ENCODE data around the gene MYL1.

MYL1 gene

DNA sequence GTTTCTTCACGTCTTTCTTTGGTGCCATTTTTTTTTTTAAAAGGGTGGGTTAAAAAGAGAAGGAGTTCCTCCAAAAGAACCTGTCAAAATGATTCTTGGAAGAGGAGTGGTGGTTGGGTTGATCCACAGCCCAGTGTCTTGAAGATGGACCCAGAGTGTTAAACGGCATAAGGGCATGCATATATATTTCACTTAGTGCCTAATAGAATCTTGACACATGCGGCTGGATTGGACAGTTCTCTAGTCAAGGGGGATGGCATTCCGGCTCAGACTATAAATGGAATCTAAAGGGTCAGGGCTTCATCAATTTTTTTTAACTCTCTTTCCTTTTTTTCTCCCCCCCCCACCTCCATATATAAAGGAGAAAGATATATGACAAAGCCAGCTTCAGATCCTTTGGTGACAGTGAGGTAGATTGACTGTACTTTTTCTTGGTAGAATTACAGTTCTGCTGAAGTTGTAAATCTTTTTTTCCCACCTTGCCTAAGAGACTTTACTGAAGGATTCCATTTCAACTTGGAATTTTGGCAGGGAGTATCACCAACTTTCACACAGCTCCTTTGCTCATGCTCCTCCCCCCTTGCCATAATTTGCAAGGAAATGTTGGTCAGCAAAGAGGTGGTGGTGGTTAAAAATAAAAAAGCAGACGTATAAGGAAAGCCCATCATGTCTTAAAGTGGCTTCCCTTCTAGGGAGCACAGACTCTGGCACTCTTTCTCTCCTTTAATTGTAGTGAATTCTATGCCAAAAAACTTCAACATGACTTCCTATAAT is at the start of gene MYL1:
MYL1 (minus strand) TSS at position 160 of the 774 bp plus-strand sequence; CDS start at position 28, 132 bp downstream.
- in situ Hi-C loops (cut with HindIII; ENCODE audit: low sequenced_read_pairs) = no loop called here
- TF ChIP-seq, protein P1, sequence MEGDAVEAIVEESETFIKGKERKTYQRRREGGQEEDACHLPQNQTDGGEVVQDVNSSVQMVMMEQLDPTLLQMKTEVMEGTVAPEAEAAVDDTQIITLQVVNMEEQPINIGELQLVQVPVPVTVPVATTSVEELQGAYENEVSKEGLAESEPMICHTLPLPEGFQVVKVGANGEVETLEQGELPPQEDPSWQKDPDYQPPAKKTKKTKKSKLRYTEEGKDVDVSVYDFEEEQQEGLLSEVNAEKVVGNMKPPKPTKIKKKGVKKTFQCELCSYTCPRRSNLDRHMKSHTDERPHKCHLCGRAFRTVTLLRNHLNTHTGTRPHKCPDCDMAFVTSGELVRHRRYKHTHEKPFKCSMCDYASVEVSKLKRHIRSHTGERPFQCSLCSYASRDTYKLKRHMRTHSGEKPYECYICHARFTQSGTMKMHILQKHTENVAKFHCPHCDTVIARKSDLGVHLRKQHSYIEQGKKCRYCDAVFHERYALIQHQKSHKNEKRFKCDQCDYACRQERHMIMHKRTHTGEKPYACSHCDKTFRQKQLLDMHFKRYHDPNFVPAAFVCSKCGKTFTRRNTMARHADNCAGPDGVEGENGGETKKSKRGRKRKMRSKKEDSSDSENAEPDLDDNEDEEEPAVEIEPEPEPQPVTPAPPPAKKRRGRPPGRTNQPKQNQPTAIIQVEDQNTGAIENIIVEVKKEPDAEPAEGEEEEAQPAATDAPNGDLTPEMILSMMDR (IDR thresholded peaks at IDR 0.05; ENCODE audit: low read depth, low read length) = no peak
- no peak for DNase-seq (ENCODE audit: low read depth, low spot score)
- H3K4me3 ChIP-seq (ENCODE audit: low read depth, low read length) = no peak within 1 kb of the TSS

DNA sequence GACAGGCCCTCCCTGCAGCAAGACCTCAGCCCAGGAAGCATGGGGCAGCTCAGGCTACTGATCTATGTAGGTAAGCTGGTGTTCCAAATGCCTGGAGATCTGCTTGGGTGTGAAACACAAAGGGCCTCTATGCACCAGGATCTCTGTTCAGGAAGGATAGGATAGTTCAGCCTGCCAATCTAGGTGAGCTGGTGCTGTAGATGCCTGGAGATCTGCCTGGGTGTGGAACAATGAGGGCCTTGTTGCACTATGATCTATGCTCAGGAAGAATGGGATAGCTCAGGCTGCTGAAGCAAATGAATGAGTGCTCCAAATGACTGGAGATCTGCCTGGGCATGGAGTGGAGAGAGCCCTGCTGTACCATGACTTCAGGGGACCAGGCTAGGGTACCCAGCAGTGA is 48.9 kb upstream of the MYL1 start:
- no peak for DNase-seq (ENCODE audit: low read depth, low spot score)
- in situ Hi-C loops (cut with HindIII; ENCODE audit: low sequenced_read_pairs) = no loop called here
- H3K4me3 ChIP-seq (ENCODE audit: low read depth, low read length) = no peak overlapping the region
- TF ChIP-seq, protein P1 (IDR thresholded peaks at IDR 0.05; ENCODE audit: low read depth, low read length) = no peak

DNA sequence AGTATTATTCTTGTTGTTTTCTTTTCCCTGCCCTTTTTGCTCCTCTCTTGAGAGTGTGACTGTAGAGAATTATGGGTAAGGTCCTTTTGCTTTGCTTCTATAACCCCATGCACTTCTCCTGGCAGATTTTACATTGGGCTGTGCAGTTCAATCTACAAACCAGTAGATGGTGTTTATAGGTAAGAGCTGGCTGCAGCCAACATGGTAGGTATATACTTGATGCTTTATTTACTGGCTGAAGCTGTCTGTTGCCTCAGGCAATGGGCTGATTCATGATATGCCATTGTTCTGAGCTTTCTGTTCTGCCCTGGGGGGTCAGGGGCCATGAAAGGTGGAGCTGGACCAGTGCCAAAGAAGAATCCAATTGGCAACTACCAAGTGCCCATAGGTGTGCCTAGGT is 48.3 kb upstream of the MYL1 start:
- H3K4me3 ChIP-seq (ENCODE audit: low read depth, low read length) = no peak overlapping the region
- TF ChIP-seq, protein P1 (IDR thresholded peaks at IDR 0.05; ENCODE audit: low read depth, low read length) = no peak
- in situ Hi-C loops (cut with HindIII; ENCODE audit: low sequenced_read_pairs) = no loop called here
- no peak for DNase-seq (ENCODE audit: low read depth, low spot score)

DNA sequence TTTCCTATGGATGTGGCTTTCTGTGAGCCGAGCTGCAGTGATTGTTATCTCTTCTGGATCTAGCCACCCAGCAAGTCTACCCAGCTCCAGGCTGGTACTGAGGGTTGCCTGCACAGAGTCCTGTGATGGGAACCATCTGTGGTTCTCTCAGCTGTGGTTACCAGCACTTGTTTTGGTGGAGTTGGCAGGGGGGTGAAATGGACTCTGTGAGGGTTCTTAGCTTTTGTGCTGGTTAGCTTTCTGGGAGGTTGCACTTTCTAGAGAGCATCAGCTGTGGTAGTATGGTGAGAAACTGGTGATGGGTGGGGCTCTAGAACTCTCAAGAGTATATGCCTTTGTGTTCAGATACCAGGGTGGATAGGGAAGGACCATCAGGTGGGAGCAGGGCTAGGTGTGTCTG is 45.4 kb upstream of the MYL1 start:
- TF ChIP-seq, protein P1 (IDR thresholded peaks at IDR 0.05; ENCODE audit: low read depth, low read length) = no peak
- no peak overlapping the region for H3K4me3 ChIP-seq (ENCODE audit: low read depth, low read length)
- DNase-seq (ENCODE audit: low read depth, low spot score) = no peak
- in situ Hi-C loops (cut with HindIII; ENCODE audit: low sequenced_read_pairs) = no loop called here

DNA sequence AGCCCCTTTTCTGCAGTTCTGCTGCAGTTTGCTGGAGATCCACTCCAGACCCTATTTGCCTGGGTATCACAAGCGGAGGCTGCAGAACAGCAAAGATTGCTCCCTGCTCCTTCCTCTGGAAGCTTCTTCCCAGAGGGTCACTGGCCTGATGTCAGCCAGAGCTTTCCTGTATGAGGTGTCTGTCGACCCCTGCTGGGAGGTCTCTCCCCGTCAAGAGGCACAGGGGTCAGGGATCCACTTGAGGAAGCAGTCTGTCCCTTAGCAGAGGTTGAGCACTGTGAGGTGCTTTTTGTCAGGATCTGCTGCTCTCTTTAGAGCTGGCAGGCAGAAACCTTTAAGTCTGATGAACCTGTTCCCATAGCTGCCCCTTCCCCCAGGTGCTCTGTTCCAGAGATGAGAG is 42.0 kb upstream of the MYL1 start:
- no peak for DNase-seq (ENCODE audit: low read depth, low spot score)
- in situ Hi-C loops (cut with HindIII; ENCODE audit: low sequenced_read_pairs) = no loop called here
- H3K4me3 ChIP-seq (ENCODE audit: low read depth, low read length) = no peak overlapping the region
- TF ChIP-seq, protein P1 (IDR thresholded peaks at IDR 0.05; ENCODE audit: low read depth, low read length) = no peak

DNA sequence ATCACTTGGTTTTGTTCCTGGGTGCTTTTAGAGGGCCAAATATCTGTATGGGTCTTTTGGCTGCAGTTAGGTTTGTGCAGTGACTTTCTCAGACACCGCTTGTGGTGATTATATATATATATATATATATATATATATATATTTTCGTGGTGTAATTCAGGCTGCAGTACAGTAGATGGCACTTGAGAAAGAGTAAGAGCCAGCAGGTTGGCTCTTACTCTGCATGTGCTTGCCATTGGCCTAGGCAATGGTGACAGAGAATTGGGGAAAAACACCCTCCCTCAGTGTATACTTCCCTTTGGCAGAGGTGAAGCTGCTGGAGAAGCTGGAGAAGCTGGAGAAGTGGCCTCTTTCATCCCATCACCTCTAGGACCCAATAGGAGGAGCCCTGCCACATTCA is 22.2 kb upstream of the MYL1 start:
- no peak for DNase-seq (ENCODE audit: low read depth, low spot score)
- in situ Hi-C loops (cut with HindIII; ENCODE audit: low sequenced_read_pairs) = no loop called here
- H3K4me3 ChIP-seq (ENCODE audit: low read depth, low read length) = no peak overlapping the region
- TF ChIP-seq, protein P1 (IDR thresholded peaks at IDR 0.05; ENCODE audit: low read depth, low read length) = no peak

Measured in astrocyte of the spinal cord (primary cell).